Measurements from ENCODE around the gene OGFRL1.

DNA sequence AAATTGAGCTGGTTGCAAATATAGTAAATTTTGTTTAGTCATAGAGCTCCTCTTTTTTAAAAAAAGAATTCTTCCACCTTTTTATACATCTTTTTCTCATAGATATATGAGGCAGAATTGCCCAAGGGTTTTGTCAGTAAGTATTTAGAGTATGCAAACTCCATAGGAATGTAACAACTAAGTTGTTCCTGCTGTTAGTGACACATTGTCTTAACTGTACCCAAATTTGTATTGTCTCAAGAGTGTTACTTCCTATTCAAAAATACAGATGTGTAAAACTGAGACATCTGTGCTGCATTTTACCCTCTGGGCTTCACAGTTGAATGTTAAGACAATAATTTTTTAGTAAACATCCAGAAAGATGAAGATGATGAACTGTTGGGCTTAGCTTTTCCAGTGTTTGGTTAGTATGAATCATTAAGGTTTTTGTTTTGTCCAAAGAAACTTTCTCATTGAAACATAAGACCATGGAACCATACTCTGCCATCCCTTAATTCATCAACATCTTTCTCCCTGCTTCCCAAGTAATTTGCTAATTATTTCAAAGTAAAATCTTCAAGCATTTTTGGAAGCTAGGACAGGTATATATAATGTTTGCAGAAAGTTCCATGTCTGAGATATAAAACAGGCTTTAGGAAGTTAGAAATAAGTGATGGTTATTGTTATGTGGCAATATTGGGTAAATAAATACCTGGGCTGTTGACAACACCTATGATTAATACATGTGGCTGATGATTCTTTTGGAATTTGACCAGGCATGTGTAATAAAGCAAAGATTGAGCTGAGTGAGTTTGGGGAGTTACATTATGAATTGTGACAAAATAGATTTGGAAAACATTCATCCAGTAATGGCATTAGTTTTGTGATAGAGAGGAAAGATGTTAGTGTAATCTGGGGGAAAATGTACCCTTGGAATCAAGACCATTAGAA is 11.2 kb downstream of the OGFRL1 start:
- TF ChIP-seq, protein P1, sequence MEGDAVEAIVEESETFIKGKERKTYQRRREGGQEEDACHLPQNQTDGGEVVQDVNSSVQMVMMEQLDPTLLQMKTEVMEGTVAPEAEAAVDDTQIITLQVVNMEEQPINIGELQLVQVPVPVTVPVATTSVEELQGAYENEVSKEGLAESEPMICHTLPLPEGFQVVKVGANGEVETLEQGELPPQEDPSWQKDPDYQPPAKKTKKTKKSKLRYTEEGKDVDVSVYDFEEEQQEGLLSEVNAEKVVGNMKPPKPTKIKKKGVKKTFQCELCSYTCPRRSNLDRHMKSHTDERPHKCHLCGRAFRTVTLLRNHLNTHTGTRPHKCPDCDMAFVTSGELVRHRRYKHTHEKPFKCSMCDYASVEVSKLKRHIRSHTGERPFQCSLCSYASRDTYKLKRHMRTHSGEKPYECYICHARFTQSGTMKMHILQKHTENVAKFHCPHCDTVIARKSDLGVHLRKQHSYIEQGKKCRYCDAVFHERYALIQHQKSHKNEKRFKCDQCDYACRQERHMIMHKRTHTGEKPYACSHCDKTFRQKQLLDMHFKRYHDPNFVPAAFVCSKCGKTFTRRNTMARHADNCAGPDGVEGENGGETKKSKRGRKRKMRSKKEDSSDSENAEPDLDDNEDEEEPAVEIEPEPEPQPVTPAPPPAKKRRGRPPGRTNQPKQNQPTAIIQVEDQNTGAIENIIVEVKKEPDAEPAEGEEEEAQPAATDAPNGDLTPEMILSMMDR (IDR thresholded peaks at IDR 0.05): no peak
- no peak for TF ChIP-seq POLR2A (IDR thresholded peaks at IDR 0.05)
